ENCODE results near the gene FIGN. TPM values are rescaled to one million over a fixed set of nuclear protein-coding genes. Genes with fewer than 3 reads are reported as not detected.
A peak's percentile ranks its signal among the peaks of the same experiment; 100 is the strongest.

Gene FIGN
- total and polyA plus RNA-seq, 2 experiments from 2014 or later = 1.4 to 4.5 TPM

- Histone ChIP-seq H3K4me1 (ENCODE audit: insufficient read depth) (no peaks in the 10 kb centered on the region), H3K27me3 (no peaks in the 10 kb centered on the region), H2AFZ (no peak overlapping the region), H3K4me2 (peak overlapping the region; percentile 17), H3K36me3 (replicated peaks; ENCODE audit: insufficient read depth, low read depth) (no peaks in the 10 kb centered on the region), H3K27ac (no peak overlapping the region), H3K9me3 (ENCODE audit: low read depth) (no peaks in the 10 kb centered on the region), H3K9me2 (replicated peaks; ENCODE audit: insufficient read depth) (no peaks in the 10 kb centered on the region), H4K20me1 (ENCODE audit: insufficient read depth, poor library complexity, severe bottlenecking) (no peaks in the 10 kb centered on the region), H3K4me3 (no peak overlapping the region), H3K79me2 (no peaks in the 10 kb centered on the region)
- 62% methylated on average over 3 of the region's 3 CpGs for WGBS (ENCODE audit: low lambda C conversion rate, missing lambda C conversion rate)
- DNase-seq (ENCODE audit: low spot score) = no peak
- TF ChIP-seq EZH2 (IDR thresholded peaks at IDR 0.05; ENCODE audit: borderline replicate concordance) = no peak
- no peak for TF ChIP-seq CTCF (IDR thresholded peaks at IDR 0.05; ENCODE audit: poor library complexity)
- TF ChIP-seq EZH2phosphoT487 (IDR thresholded peaks at IDR 0.05; ENCODE audit: low read depth, severe bottlenecking, unreplicated experiment) = no peak
Observed at GRCh38 chr2:163600801-163601200, 135.0 kb downstream of the FIGN start.

- H3K4me1 ChIP-seq (ENCODE audit: insufficient read depth) = no peaks in the 10 kb centered on the region
- TF ChIP-seq EZH2 (IDR thresholded peaks at IDR 0.05; ENCODE audit: borderline replicate concordance) = no peak
- no peaks in the 10 kb centered on the region for H3K36me3 ChIP-seq (replicated peaks; ENCODE audit: insufficient read depth, low read depth)
- H3K9me2 ChIP-seq (replicated peaks; ENCODE audit: insufficient read depth) = no peaks in the 10 kb centered on the region
- no peaks in the 10 kb centered on the region for H3K79me2 ChIP-seq
- H3K27ac ChIP-seq = no peak overlapping the region
- DNase-seq (ENCODE audit: low spot score) = no peak
- no peak overlapping the region for H2AFZ ChIP-seq
- H4K20me1 ChIP-seq (ENCODE audit: insufficient read depth, poor library complexity, severe bottlenecking) = no peaks in the 10 kb centered on the region
- WGBS (ENCODE audit: low lambda C conversion rate, missing lambda C conversion rate) = 68% methylated on average over 2 of the region's 2 CpGs
- no peak overlapping the region for H3K4me2 ChIP-seq
- H3K4me3 ChIP-seq = no peak overlapping the region
- H3K9me3 ChIP-seq (ENCODE audit: low read depth) = no peaks in the 10 kb centered on the region
- no peaks in the 10 kb centered on the region for H3K27me3 ChIP-seq
Observed at GRCh38 chr2:163595028-163595427, 140.8 kb downstream of the FIGN start.

GRCh38 chr2:163594497-163594896 is 141.3 kb downstream of the FIGN start:
- H3K36me3 ChIP-seq (replicated peaks; ENCODE audit: insufficient read depth, low read depth) = no peaks in the 10 kb centered on the region
- DNase-seq (ENCODE audit: low spot score) = no peak
- H2AFZ ChIP-seq = no peak overlapping the region
- H3K4me2 ChIP-seq = no peak overlapping the region
- TF ChIP-seq CTCF (IDR thresholded peaks at IDR 0.05; ENCODE audit: poor library complexity) = no peak
- no peak for TF ChIP-seq EZH2 (IDR thresholded peaks at IDR 0.05; ENCODE audit: borderline replicate concordance)
- no peak for TF ChIP-seq EZH2phosphoT487 (IDR thresholded peaks at IDR 0.05; ENCODE audit: low read depth, severe bottlenecking, unreplicated experiment)
- H3K9me2 ChIP-seq (replicated peaks; ENCODE audit: insufficient read depth) = no peaks in the 10 kb centered on the region
- WGBS (ENCODE audit: low lambda C conversion rate, missing lambda C conversion rate) = 87% methylated on average over 3 of the region's 3 CpGs
- no peaks in the 10 kb centered on the region for H3K4me1 ChIP-seq (ENCODE audit: insufficient read depth)
- no peaks in the 10 kb centered on the region for H3K9me3 ChIP-seq (ENCODE audit: low read depth)
- H3K4me3 ChIP-seq = no peak overlapping the region
- no peaks in the 10 kb centered on the region for H4K20me1 ChIP-seq (ENCODE audit: insufficient read depth, poor library complexity, severe bottlenecking)
- H3K79me2 ChIP-seq = no peaks in the 10 kb centered on the region
- no peaks in the 10 kb centered on the region for H3K27me3 ChIP-seq
- no peak overlapping the region for H3K27ac ChIP-seq

- Histone ChIP-seq H2AFZ (no peak overlapping the region), H3K4me2 (no peak overlapping the region), H3K79me2 (no peaks in the 10 kb centered on the region), H3K9me3 (ENCODE audit: low read depth) (no peaks in the 10 kb centered on the region), H3K4me3 (no peak overlapping the region), H3K27ac (no peak overlapping the region), H3K9me2 (replicated peaks; ENCODE audit: insufficient read depth) (no peaks in the 10 kb centered on the region), H3K4me1 (ENCODE audit: insufficient read depth) (no peaks in the 10 kb centered on the region), H4K20me1 (ENCODE audit: insufficient read depth, poor library complexity, severe bottlenecking) (no peaks in the 10 kb centered on the region), H3K36me3 (replicated peaks; ENCODE audit: insufficient read depth, low read depth) (no peaks in the 10 kb centered on the region), H3K27me3 (no peaks in the 10 kb centered on the region)
- WGBS (ENCODE audit: low lambda C conversion rate, missing lambda C conversion rate) = 92% methylated on average over 6 of the region's 6 CpGs
- DNase-seq (ENCODE audit: low spot score) = no peak
- TF ChIP-seq EZH2phosphoT487 (IDR thresholded peaks at IDR 0.05; ENCODE audit: low read depth, severe bottlenecking, unreplicated experiment) = no peak
- TF ChIP-seq EZH2 (IDR thresholded peaks at IDR 0.05; ENCODE audit: borderline replicate concordance) = no peak
- no peak for TF ChIP-seq CTCF (IDR thresholded peaks at IDR 0.05; ENCODE audit: poor library complexity)
Observed at GRCh38 chr2:163593982-163594381, 141.8 kb downstream of the FIGN start.

Data from hepatocyte (in vitro differentiated cells).